ENCODE data around the gene NCAN. TPM values are rescaled to one million over a fixed set of nuclear protein-coding genes. Genes with fewer than 3 reads are reported as not detected.

Gene NCAN
- total RNA-seq, 1 experiment from 2014 or later, result 3.0 TPM

- TF ChIP-seq FOXJ3 (CRISPR knock-in tag; IDR thresholded peaks at IDR 0.05; ENCODE audit: borderline replicate concordance) (no peak), TEAD4 (CRISPR knock-in tag; IDR thresholded peaks at IDR 0.05) (no peak), ZNF121 (CRISPR knock-in tag; IDR thresholded peaks at IDR 0.05) (no peak), MXD4 (CRISPR knock-in tag; IDR thresholded peaks at IDR 0.05; ENCODE audit: borderline replicate concordance) (no peak), SP1 (CRISPR knock-in tag; conservative IDR thresholded peaks at IDR 0.05) (no peak)
- TF ChIP-seq, protein P1, sequence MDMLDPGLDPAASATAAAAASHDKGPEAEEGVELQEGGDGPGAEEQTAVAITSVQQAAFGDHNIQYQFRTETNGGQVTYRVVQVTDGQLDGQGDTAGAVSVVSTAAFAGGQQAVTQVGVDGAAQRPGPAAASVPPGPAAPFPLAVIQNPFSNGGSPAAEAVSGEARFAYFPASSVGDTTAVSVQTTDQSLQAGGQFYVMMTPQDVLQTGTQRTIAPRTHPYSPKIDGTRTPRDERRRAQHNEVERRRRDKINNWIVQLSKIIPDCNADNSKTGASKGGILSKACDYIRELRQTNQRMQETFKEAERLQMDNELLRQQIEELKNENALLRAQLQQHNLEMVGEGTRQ (CRISPR knock-in tag; IDR thresholded peaks at IDR 0.05), result peak; percentile 28; the same call in 1 of the 2 replicates
- ATAC-seq (peak; percentile 51), DNase-seq (ENCODE audit: low spot score) (peak; percentile 63)
- ChIA-PET CTCF (interaction anchor here (0.6 to 1.1 kb wide), 2 partner anchors 39 to 154 kb away, joined by 4 read pairs; no protein-coding TSS in a partner anchor), POLR2A (no interaction called here)
- Mint-ChIP-seq H3K27ac (no peak overlapping the region), H3K36me3 (no peaks in the 10 kb centered on the region), H3K9me3 (no peaks in the 10 kb centered on the region), H3K27me3 (ENCODE audit: low read depth) (peaks cover 49% of the 10 kb centered on the region), H3K4me1 (peaks cover 10% of the 10 kb centered on the region), H3K4me3 (no peak overlapping the region)
These were observed 58.4 kb downstream of the NCAN start for GRCh38 chr19:19269952-19270694.

- Mint-ChIP-seq H3K4me3 (no peak overlapping the region), H3K27me3 (ENCODE audit: low read depth) (peaks cover 41% of the 10 kb centered on the region), H3K9me3 (no peaks in the 10 kb centered on the region), H3K36me3 (no peaks in the 10 kb centered on the region), H3K27ac (no peak overlapping the region), H3K4me1 (peaks cover 10% of the 10 kb centered on the region)
- TF ChIP-seq, protein P1 (CRISPR knock-in tag; IDR thresholded peaks at IDR 0.05), result no peak
- TF ChIP-seq FOXP1 (CRISPR knock-in tag; IDR thresholded peaks at IDR 0.05; ENCODE audit: borderline replicate concordance) (no peak), ZNF671 (CRISPR knock-in tag; IDR thresholded peaks at IDR 0.05) (no peak), ZNF423 (CRISPR knock-in tag; IDR thresholded peaks at IDR 0.05) (no peak), IRF1 (CRISPR knock-in tag; IDR thresholded peaks at IDR 0.05) (no peak), EMX1 (CRISPR knock-in tag; IDR thresholded peaks at IDR 0.05) (no peak), ZBTB43 (CRISPR knock-in tag; IDR thresholded peaks at IDR 0.05) (no peak), FOXJ3 (CRISPR knock-in tag; IDR thresholded peaks at IDR 0.05; ENCODE audit: borderline replicate concordance) (no peak), RELA (CRISPR knock-in tag; IDR thresholded peaks at IDR 0.05; ENCODE audit: borderline replicate concordance) (no peak), NR3C1 (CRISPR knock-in tag; conservative IDR thresholded peaks at IDR 0.05; ENCODE audit: low read depth) (no peak)
- TF ChIP-seq, protein P2, sequence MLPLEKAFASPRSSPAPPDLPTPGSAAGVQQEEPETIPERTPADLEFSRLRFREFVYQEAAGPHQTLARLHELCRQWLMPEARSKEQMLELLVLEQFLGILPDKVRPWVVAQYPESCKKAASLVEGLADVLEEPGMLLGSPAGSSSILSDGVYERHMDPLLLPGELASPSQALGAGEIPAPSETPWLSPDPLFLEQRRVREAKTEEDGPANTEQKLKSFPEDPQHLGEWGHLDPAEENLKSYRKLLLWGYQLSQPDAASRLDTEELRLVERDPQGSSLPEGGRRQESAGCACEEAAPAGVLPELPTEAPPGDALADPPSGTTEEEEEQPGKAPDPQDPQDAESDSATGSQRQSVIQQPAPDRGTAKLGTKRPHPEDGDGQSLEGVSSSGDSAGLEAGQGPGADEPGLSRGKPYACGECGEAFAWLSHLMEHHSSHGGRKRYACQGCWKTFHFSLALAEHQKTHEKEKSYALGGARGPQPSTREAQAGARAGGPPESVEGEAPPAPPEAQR (CRISPR knock-in tag; IDR thresholded peaks at IDR 0.05), result no peak
- TF ChIP-seq, protein P3, sequence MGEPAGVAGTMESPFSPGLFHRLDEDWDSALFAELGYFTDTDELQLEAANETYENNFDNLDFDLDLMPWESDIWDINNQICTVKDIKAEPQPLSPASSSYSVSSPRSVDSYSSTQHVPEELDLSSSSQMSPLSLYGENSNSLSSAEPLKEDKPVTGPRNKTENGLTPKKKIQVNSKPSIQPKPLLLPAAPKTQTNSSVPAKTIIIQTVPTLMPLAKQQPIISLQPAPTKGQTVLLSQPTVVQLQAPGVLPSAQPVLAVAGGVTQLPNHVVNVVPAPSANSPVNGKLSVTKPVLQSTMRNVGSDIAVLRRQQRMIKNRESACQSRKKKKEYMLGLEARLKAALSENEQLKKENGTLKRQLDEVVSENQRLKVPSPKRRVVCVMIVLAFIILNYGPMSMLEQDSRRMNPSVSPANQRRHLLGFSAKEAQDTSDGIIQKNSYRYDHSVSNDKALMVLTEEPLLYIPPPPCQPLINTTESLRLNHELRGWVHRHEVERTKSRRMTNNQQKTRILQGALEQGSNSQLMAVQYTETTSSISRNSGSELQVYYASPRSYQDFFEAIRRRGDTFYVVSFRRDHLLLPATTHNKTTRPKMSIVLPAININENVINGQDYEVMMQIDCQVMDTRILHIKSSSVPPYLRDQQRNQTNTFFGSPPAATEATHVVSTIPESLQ (CRISPR knock-in tag; IDR thresholded peaks at IDR 0.05), result no peak
- CTCF ChIA-PET, result interaction anchor here (0.6 to 1.1 kb wide), 2 partner anchors 40 to 155 kb away, joined by 4 read pairs; no protein-coding TSS in a partner anchor
- POLR2A ChIA-PET, result no interaction called here
- DNase-seq (ENCODE audit: low spot score) (no peak), ATAC-seq (no peak)
These were observed 59.2 kb downstream of the NCAN start for GRCh38 chr19:19270749-19271571.
